Astrocyte (in vitro differentiated cells and primary cell): Measurements from ENCODE around the gene PPL.

Source experiments
- EZH2 ChIP-seq: IDR thresholded peaks from 2 replicates; pipeline ENCODE4 v1.6.1; 2012; ENCODE audit warnings: mild to moderate bottlenecking, low read length, inconsistent platforms; ENCODE audit not compliant: insufficient read depth
- TF ChIP-seq, protein P1 (sequence below): IDR thresholded peaks from 2 replicates; pipeline ENCODE4 v1.5.1; 2011; ENCODE audit warnings: low read depth, mild to moderate bottlenecking, inconsistent platforms, low read length, moderate library complexity; ENCODE audit not compliant: insufficient read depth

DNA sequence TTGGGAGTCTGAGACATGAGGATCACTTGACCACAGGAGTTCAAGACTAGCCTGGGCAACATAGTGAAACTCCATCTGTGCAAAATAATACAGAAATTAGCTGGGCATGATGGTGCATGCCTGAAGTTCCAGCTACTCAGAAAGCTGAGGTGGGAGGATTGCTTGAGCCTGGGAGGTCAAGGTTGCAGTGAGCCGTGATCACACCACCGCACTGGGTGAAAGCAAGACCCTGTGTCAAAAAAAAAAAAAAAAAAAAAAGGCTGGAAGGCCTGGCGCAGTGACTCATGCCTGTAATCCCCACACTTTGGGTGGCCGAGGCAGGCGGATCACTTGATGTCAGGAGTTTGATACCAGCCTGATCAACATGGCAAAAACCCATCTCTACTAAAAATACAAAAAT is 81.6 kb downstream of the PPL start:
- TF ChIP-seq, protein P1, sequence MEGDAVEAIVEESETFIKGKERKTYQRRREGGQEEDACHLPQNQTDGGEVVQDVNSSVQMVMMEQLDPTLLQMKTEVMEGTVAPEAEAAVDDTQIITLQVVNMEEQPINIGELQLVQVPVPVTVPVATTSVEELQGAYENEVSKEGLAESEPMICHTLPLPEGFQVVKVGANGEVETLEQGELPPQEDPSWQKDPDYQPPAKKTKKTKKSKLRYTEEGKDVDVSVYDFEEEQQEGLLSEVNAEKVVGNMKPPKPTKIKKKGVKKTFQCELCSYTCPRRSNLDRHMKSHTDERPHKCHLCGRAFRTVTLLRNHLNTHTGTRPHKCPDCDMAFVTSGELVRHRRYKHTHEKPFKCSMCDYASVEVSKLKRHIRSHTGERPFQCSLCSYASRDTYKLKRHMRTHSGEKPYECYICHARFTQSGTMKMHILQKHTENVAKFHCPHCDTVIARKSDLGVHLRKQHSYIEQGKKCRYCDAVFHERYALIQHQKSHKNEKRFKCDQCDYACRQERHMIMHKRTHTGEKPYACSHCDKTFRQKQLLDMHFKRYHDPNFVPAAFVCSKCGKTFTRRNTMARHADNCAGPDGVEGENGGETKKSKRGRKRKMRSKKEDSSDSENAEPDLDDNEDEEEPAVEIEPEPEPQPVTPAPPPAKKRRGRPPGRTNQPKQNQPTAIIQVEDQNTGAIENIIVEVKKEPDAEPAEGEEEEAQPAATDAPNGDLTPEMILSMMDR, result no peak
- TF ChIP-seq EZH2, result no peak
